22Rv1 (cell line): Measurements from ENCODE around the gene RTN4RL1.

Experiments used
- CTCF ChIP-seq: fragments of 450-650 bp; IDR thresholded peaks from 2 replicates; pipeline ENCODE4 v1.5.1; 2017; ENCODE audit warnings: mild to moderate bottlenecking
- ZFX ChIP-seq: fragments of 450-650 bp; IDR thresholded peaks from 2 replicates; pipeline ENCODE4 v1.6.1; 2017; ENCODE audit warnings: antibody characterized with exemption, borderline replicate concordance

- TF ChIP-seq CTCF (no peak), ZFX (no peak)
Measured at GRCh38 chr17:2037155-2037554, 12.0 kb upstream of the RTN4RL1 start.
